GM23338 (cell line): ENCODE measurements around the gene PIGU. TPM values are rescaled to one million over a fixed set of nuclear protein-coding genes. Genes with fewer than 3 reads are reported as not detected.

Source experiments
- ATAC-seq: fragments of 200-7000 bp; cut with Tn5 transposase; 3 replicates; pipeline ENCODE4 v1.9.1; 2020
- DNase-seq: peaks from one replicate; pipeline ENCODE4 v3.0.0-alpha.2; 2015; ENCODE audit warnings: low spot score
- H2AFZ ChIP-seq: fragments of 200-600 bp; sonication (generic); 2 replicates; pipeline ENCODE4 v1.8.0; 2016; ENCODE audit warnings: antibody characterized with exemption, mild to moderate bottlenecking, moderate library complexity
- H3F3A ChIP-seq: fragments of 200-600 bp; sonication (generic); replicated peaks from 2 replicates; pipeline ENCODE4 v1.8.0; 2017; ENCODE audit warnings: antibody characterized with exemption, mixed run types, low read depth
- H3K27ac ChIP-seq: fragments of 200-600 bp; sonication (generic); 2 replicates; pipeline ENCODE4 v1.6.1; 2016; ENCODE audit warnings: low read depth
- H3K27me3 ChIP-seq: fragments of 200-600 bp; sonication (generic); 2 replicates; pipeline ENCODE4 v1.8.0; 2016; ENCODE audit warnings: mild to moderate bottlenecking, mixed run types, moderate library complexity; ENCODE audit not compliant: insufficient read depth
- H3K36me3 ChIP-seq: fragments of 200-600 bp; sonication (generic); 2 replicates; pipeline ENCODE4 v1.8.0; 2016; ENCODE audit warnings: mild to moderate bottlenecking; ENCODE audit not compliant: insufficient read depth
- H3K4me1 ChIP-seq: fragments of 200-600 bp; sonication (generic); 2 replicates; pipeline ENCODE4 v1.8.0; 2016; ENCODE audit warnings: mild to moderate bottlenecking, moderate library complexity; ENCODE audit not compliant: insufficient read depth
- H3K4me2 ChIP-seq: fragments of 200-600 bp; sonication (generic); 2 replicates; pipeline ENCODE4 v1.7.1; 2017; ENCODE audit warnings: mixed run types
- H3K4me3 ChIP-seq: fragments of 200-600 bp; sonication (generic); 2 replicates; pipeline ENCODE4 v1.6.1; 2016; ENCODE audit warnings: mixed run types
- H3K79me2 ChIP-seq: fragments of 200-600 bp; sonication (generic); replicated peaks from 2 replicates; pipeline ENCODE4 v1.8.0; 2017; ENCODE audit warnings: mild to moderate bottlenecking; ENCODE audit not compliant: insufficient read depth
- H3K9me2 ChIP-seq: fragments of 200-600 bp; sonication (generic); 2 replicates; pipeline ENCODE4 v1.8.0; 2017; ENCODE audit not compliant: insufficient read depth
- H4K20me1 ChIP-seq: fragments of 200-600 bp; sonication (generic); replicated peaks from 2 replicates; pipeline ENCODE4 v1.8.0; 2017; ENCODE audit warnings: mild to moderate bottlenecking; ENCODE audit not compliant: insufficient read depth
- H3K27ac Mint-ChIP-seq: 2 replicates; pipeline ENCODE4 v1.8.0; 2020; ENCODE audit warnings: inconsistent platforms, mild to moderate bottlenecking, moderate library complexity, mixed read lengths
- H3K27me3 Mint-ChIP-seq: 3 replicates; pipeline ENCODE4 v1.8.0; 2022; ENCODE audit warnings: low read depth, mild to moderate bottlenecking, moderate library complexity, mixed read lengths, inconsistent platforms; ENCODE audit not compliant: insufficient read depth, poor library complexity
- H3K36me3 Mint-ChIP-seq: 3 replicates; pipeline ENCODE4 v1.8.0; 2021; ENCODE audit warnings: low read depth, mild to moderate bottlenecking, inconsistent platforms, moderate library complexity, mixed read lengths
- H3K4me1 Mint-ChIP-seq: 3 replicates; pipeline ENCODE4 v1.8.0; 2020; ENCODE audit warnings: mild to moderate bottlenecking, inconsistent platforms, mixed read lengths
- H3K4me3 Mint-ChIP-seq: 3 replicates; pipeline ENCODE4 v1.8.0; 2021; ENCODE audit warnings: moderate library complexity, mild to moderate bottlenecking, inconsistent platforms, mixed read lengths
- H3K9me3 Mint-ChIP-seq: 3 replicates; pipeline ENCODE4 v1.8.0; 2020; ENCODE audit warnings: moderate library complexity, mild to moderate bottlenecking, inconsistent platforms, mixed read lengths
- CREB1 ChIP-seq: fragments of 250-450 bp; sonication (Bioruptor Pico); IDR thresholded peaks from 2 replicates; pipeline ENCODE4 v1.5.0; 2020; ENCODE audit warnings: low read depth, mild to moderate bottlenecking, moderate library complexity
- CTCF ChIP-seq, 2 experiments: fragments of 200-600 bp in 1 of 2; sonication (generic) in 1 of 2; conservative IDR thresholded peaks; 2 replicates each; pipeline versions ENCODE4 v1.5.1 to v1.6.1; 2016 to 2017; ENCODE audit warnings: antibody characterized with exemption in 2 of 2, low read depth in 2 of 2, mild to moderate bottlenecking in 2 of 2, moderate library complexity in 1 of 2
- ETS1 ChIP-seq: IDR thresholded peaks from 2 replicates; pipeline ENCODE4 v1.6.1; 2016; ENCODE audit warnings: antibody characterized with exemption
- EZH2 ChIP-seq: fragments of 200-600 bp; sonication (generic); IDR thresholded peaks from one replicate; pipeline ENCODE4 v1.8.0; 2017; ENCODE audit warnings: antibody characterized with exemption, mild to moderate bottlenecking, low read depth; ENCODE audit not compliant: unreplicated experiment
- EZH2phosphoT487 ChIP-seq: fragments of 200-600 bp; sonication (generic); IDR thresholded peaks from one replicate; pipeline ENCODE4 v1.8.1; 2018; ENCODE audit warnings: antibody characterized with exemption; ENCODE audit not compliant: unreplicated experiment
- JUNB ChIP-seq: IDR thresholded peaks from one replicate; pipeline ENCODE4 v1.6.1; 2016; ENCODE audit warnings: antibody characterized with exemption; ENCODE audit not compliant: unreplicated experiment
- NANOG ChIP-seq: IDR thresholded peaks from 2 replicates; pipeline ENCODE4 v1.6.1; 2016; ENCODE audit warnings: antibody characterized with exemption, borderline replicate concordance
- POLR2AphosphoS5 ChIP-seq: IDR thresholded peaks from 2 replicates; pipeline ENCODE4 v1.6.1; 2016; ENCODE audit warnings: antibody characterized with exemption, low read depth
- REST ChIP-seq: IDR thresholded peaks from one replicate; pipeline ENCODE4 v1.6.1; 2018; ENCODE audit warnings: antibody characterized with exemption; ENCODE audit not compliant: unreplicated experiment
- STAT1 ChIP-seq: IDR thresholded peaks from one replicate; pipeline ENCODE4 v1.6.1; 2016; ENCODE audit warnings: antibody characterized with exemption; ENCODE audit not compliant: unreplicated experiment
- ZNF114 ChIP-seq: fragments of 250-450 bp; sonication (Bioruptor Pico); IDR thresholded peaks from 2 replicates; pipeline ENCODE4 v1.5.0; 2020; ENCODE audit warnings: mild to moderate bottlenecking, moderate library complexity
- ZNF331 ChIP-seq: fragments of 250-450 bp; sonication (Bioruptor Pico); IDR thresholded peaks from 2 replicates; pipeline ENCODE4 v1.5.0; 2020; ENCODE audit warnings: low read depth, mild to moderate bottlenecking, moderate library complexity
- ZNF462 ChIP-seq: fragments of 250-450 bp; sonication (Bioruptor Pico); IDR thresholded peaks from 2 replicates; pipeline ENCODE4 v1.5.0; 2020; ENCODE audit warnings: mild to moderate bottlenecking, moderate library complexity
- polyA plus RNA-seq: library from polyadenylated mRNA; unstranded; fragments of >200 nt; fragmentation: Nextera tagmentation; extraction: Ambion mirVana; gene quantifications from 2 replicates; pipeline ENCODE4 v1.2.1, GENCODE V29; 2016
- total RNA-seq: library from RNA; depleted of rRNA; stranded (reverse); fragments of >200 nt; shearing (Covaris generic); gene quantifications from 2 replicates; pipeline ENCODE4 v1.2.3, GENCODE V29; 2014

The PIGU gene
- total and polyA plus RNA-seq, 2 experiments from 2014 or later = 24.3 to 28.9 TPM

GRCh38 chr20:34615477-34615876 is 61.4 kb downstream of the PIGU start:
- Histone ChIP-seq H3K27me3 (no peaks in the 10 kb centered on the region), H3F3A (no peaks in the 10 kb centered on the region), H2AFZ (no peak overlapping the region), H3K79me2 (no peaks in the 10 kb centered on the region), H4K20me1 (no peaks in the 10 kb centered on the region; the same call in 1 of the 2 replicates), H3K27ac (no peak overlapping the region), H3K4me1 (no peaks in the 10 kb centered on the region), H3K4me2 (no peak overlapping the region), H3K36me3 (no peaks in the 10 kb centered on the region), H3K9me2 (peaks cover 4% of the 10 kb centered on the region; the same call in 1 of the 2 replicates), H3K4me3 (no peak overlapping the region)
- H3K4me3 Mint-ChIP-seq = no peak overlapping the region
- no peak overlapping the region for H3K27ac Mint-ChIP-seq
- peaks cover 2% of the 10 kb centered on the region for H3K27me3 Mint-ChIP-seq
- peaks cover 47% of the 10 kb centered on the region for H3K36me3 Mint-ChIP-seq
- peaks cover 7% of the 10 kb centered on the region; the same call in 1 of the 3 replicates for H3K9me3 Mint-ChIP-seq
- H3K4me1 Mint-ChIP-seq = no peaks in the 10 kb centered on the region
- TF ChIP-seq ZNF462 (CRISPR knock-in tag) = no peak
- TF ChIP-seq CREB1 (CRISPR knock-in tag) = no peak
- TF ChIP-seq EZH2phosphoT487 = no peak
- no peak for TF ChIP-seq EZH2
- TF ChIP-seq NANOG = no peak
- no peak for TF ChIP-seq ZNF331
- no peak for TF ChIP-seq POLR2AphosphoS5
- TF ChIP-seq ZNF114 (CRISPR knock-in tag) = no peak
- TF ChIP-seq CTCF (conservative IDR thresholded peaks at IDR 0.05; ENCODE audit: low read depth in 2 of 2) = no peak
- TF ChIP-seq STAT1 = no peak
- TF ChIP-seq REST = no peak
- no peak for TF ChIP-seq JUNB
- no peak for TF ChIP-seq ETS1
- DNase-seq = no peak
- ATAC-seq = no peak
